GM12874 (cell line): ENCODE measurements around the gene SRPK2.

Source experiments
- TF ChIP-seq, protein P1 (sequence below): IDR thresholded peaks from 2 replicates; pipeline ENCODE4 v1.5.1; 2011; ENCODE audit warnings: low read depth, mild to moderate bottlenecking, control low read depth, low read length, moderate library complexity; ENCODE audit not compliant: insufficient read depth

The SRPK2 gene

GRCh38 chr7:105196473-105196872 is 192.2 kb downstream of the SRPK2 start:
- TF ChIP-seq, protein P1, sequence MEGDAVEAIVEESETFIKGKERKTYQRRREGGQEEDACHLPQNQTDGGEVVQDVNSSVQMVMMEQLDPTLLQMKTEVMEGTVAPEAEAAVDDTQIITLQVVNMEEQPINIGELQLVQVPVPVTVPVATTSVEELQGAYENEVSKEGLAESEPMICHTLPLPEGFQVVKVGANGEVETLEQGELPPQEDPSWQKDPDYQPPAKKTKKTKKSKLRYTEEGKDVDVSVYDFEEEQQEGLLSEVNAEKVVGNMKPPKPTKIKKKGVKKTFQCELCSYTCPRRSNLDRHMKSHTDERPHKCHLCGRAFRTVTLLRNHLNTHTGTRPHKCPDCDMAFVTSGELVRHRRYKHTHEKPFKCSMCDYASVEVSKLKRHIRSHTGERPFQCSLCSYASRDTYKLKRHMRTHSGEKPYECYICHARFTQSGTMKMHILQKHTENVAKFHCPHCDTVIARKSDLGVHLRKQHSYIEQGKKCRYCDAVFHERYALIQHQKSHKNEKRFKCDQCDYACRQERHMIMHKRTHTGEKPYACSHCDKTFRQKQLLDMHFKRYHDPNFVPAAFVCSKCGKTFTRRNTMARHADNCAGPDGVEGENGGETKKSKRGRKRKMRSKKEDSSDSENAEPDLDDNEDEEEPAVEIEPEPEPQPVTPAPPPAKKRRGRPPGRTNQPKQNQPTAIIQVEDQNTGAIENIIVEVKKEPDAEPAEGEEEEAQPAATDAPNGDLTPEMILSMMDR, result no peak

DNA sequence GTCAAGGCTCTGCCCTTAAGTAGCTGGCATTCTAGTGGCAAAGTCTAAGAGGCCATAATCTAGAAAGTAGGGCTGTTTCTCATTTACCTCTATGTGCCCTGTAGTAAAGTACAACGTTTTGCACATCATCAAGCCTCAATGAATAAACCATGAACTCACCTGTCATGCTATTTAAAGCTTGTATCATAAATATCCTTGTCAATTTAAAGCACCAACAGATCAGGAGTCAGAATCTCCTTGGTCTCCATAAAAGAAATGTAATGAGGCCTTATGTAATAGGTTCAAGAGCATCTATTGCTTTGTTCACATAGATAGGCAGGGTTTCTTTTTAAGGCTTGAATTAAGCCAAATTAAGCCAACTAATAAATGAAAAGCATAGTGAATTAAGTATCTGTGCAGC is 192.8 kb downstream of the SRPK2 start:
- TF ChIP-seq, protein P1, result no peak

DNA sequence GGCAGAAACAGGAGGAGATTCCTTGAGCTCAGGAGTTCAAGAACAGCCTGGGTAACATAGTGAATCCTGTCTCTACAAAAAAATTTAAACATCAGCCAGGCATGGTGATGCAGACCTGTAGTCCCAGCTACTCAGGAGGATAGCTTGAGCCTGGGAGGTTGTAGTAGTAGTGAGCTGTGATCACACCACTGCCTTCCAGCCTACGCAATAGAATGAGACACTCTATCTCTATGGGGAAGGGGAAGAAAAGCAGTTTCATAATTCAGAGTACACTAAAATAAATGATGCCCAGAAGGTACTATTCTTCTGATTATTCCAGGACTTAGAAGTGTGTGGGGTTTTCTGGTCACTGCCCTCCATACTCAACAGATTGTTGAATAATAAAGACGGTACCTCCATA is 197.4 kb downstream of the SRPK2 start:
- TF ChIP-seq, protein P1, result no peak

DNA sequence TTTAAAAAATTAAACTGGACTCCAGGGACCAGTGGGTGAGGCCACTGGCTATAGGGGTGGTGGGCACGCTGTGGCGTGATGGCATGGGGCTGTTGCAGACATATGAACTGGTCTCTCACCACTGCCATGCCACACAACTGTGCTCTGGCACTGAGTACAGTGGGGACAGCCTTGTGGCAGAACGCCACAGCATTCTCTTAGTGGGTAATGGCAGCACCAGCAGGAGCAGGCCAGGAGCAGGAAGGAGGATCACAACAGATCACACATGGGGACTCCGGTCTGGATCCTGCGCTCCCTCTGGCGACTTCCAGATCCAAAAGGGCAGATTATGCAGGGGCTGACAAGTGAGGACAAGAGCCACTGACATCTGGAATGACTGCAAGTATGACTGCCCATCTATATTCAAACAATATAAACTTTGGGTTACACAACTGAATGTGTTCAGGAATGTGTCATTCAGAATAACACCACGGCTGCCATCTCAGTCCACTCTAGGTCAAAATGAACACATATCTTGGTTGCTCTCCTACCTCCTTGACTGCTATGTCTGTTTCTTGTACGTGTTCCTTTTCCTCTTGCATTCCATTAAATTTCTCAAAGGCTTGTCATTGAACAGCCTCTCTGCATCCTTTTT is 198.7 kb downstream of the SRPK2 start:
- TF ChIP-seq, protein P1, result no peak

DNA sequence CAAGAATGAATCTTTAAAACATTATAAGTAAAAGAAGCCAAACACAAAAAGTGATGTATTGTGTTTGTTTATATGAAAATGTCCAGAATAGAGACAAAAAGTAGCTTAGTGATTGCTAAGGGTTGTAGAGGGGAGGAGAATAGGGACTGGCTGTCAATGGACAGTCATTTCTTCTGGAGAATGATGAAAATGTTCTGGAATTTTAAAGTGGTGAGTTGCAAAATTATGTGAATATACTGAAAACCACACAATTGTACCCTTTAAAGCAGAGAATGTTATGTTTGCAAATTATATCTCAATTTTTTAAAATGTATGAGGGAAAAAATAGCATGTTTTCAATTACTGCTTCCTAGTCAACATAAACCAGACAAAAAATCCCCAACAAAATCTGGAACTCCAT is 200.5 kb downstream of the SRPK2 start:
- TF ChIP-seq, protein P1, result no peak

DNA sequence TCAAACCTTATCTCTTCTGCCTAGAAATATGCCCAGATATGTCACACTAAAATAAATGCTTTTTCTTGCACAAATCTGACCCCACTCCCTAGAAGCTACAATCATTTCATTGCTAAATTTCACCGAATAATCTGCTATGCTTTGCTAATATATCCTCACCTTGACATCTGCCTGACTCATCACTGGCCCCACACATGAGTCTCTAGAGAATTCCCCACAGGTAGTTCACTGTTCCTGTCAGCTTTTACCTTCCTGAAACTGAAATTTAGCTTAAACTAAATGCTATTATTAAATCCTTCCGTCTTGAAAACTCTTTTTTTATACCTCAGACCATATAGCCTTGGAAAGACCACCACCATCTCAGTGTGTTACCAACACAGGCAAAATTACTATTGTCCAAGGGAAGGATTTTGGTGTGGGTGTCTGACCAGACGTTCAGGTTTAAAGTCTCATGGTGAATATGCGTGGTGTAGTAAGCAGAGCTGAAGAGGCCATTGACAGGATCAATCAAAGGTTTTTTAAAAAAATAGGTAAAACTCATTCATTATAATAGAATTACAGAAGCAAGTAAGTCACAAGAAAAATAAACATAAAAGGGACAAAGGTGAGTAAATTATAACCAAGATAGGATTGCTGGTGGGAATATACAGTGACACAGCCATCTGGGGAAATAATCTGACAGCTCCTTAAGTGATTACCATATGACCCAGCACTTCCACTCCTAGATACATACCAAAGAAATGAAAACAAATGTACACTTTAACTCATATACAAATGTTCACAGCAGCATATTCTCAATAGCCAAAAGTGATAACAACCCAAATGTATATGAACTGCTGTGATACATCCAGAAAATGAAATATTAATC is 201.2 kb downstream of the SRPK2 start:
- TF ChIP-seq, protein P1, result no peak

DNA sequence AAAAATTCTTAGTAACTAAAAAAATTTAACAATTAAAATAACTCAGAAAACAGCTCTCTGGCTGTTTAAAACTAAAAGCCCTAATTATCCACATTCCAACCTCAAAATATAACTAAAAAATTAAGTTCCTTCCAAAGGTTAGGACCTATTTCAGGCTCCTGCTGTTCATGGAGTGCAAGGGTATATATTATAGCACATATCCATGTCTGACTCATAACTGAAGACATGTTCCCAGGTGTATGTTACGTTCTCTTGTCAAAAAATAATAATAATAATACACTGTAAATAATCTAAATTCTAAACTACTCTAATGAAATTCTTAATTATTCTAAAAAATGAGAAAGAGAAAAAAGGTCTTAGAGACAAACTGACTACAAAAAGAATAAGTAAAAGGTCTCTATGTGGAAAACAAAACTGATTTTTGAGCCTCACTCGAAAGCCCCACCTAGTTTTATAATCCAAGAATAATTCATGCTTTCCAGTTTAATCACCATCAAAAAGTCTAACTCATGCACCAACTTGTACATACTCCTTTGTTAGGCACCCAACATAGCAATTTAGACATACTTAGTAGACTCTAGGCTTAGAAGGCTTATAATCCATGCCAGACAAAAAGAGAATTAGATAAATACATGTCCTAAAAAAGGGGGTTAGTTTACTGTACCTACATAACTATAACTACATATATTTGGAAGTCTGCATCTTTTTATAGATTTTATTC is 203.3 kb downstream of the SRPK2 start:
- TF ChIP-seq, protein P1, result no peak
